GM04503 (cell line): ENCODE data around the gene C11orf21.

Experiments
- DNase-seq: peaks from one replicate; pipeline ENCODE4 v3.0.0-alpha.2; 2012; ENCODE audit warnings: low read depth

The C11orf21 gene

GRCh38 chr11:2308713-2309112 lies 7.0 kb upstream of the C11orf21 start:
- DNase-seq, result no peak

GRCh38 chr11:2307501-2308331 lies 6.0 kb upstream of the C11orf21 start:
- no peak for DNase-seq

- DNase-seq, result no peak
These were observed 5.3 kb upstream of the C11orf21 start for GRCh38 chr11:2306877-2307500.

GRCh38 chr11:2306452-2306823 lies 4.7 kb upstream of the C11orf21 start:
- peak; percentile 78 for DNase-seq

- DNase-seq, result no peak
These were observed 4.2 kb upstream of the C11orf21 start for GRCh38 chr11:2305788-2306451.

GRCh38 chr11:2305140-2305778 lies 3.5 kb upstream of the C11orf21 start:
- DNase-seq, result no peak

- no peak for DNase-seq
These were observed 2.9 kb upstream of the C11orf21 start for GRCh38 chr11:2304506-2305139.

GRCh38 chr11:2303627-2304505 lies 2.1 kb upstream of the C11orf21 start:
- DNase-seq, result no peak

GRCh38 chr11:2302896-2303626 lies 1.3 kb upstream of the C11orf21 start:
- no peak for DNase-seq

GRCh38 chr11:2302306-2302895 lies 683 bp upstream of the C11orf21 start:
- DNase-seq, result no peak

GRCh38 chr11:2300936-2301630 lies 635 bp downstream of the C11orf21 start:
- DNase-seq, result no peak

- no peak for DNase-seq
These were observed 1.3 kb downstream of the C11orf21 start for GRCh38 chr11:2300290-2300935.

- no peak for DNase-seq
These were observed 1.9 kb downstream of the C11orf21 start for GRCh38 chr11:2299773-2300172.

GRCh38 chr11:2298795-2299761 lies 2.6 kb downstream of the C11orf21 start:
- DNase-seq, result no peak

GRCh38 chr11:2298131-2298794 lies 3.5 kb downstream of the C11orf21 start:
- DNase-seq, result no peak

GRCh38 chr11:2297623-2298030 lies 4.1 kb downstream of the C11orf21 start:
- DNase-seq, result no peak
